ENCODE results near the gene MGARP. TPM values are rescaled to one million over a fixed set of nuclear protein-coding genes. Genes with fewer than 3 reads are reported as not detected.
"Not testable (repeated sequence)": the region's sequence is repeated elsewhere in the genome, so short reads cannot be mapped to it uniquely, and the experiment has no call there.

Gene MGARP
- total and polyA plus RNA-seq, 2 of the 4 experiments (the other 2 are of a cell fraction) = 34.7 to 35.0 TPM

DNA sequence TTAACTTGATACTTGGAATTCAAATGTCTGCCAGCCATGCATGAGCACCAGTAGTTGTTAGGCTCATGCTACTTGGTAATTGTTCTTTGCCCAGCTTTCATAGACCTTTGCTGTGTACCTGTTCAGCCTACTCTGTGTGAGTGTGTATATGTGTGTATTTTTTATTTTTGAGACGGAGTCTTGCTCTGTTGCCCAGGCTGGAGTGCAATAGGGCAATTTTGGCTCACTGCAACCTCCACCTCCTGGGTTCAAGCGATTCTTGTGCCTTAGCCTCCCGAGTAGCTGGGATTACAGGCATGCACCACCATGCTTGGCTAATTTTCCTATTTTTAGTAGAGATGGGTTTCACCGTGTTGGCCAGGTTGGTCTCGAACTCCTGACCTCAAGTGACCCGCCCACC lies 42.5 kb upstream of the MGARP start:
- H4K8ac ChIP-seq (ENCODE audit: low read depth in 2 of 2, low read length in 2 of 2); H3K27ac ChIP-seq (ENCODE audit: insufficient read depth, low read length); CTCF ChIA-PET; H3K18ac ChIP-seq (ENCODE audit: low read depth, low read length); POLR2A ChIA-PET (ENCODE audit: unreplicated experiment); H2BK15ac ChIP-seq (ENCODE audit: low read depth, low read length); H3K4ac ChIP-seq (ENCODE audit: low read depth, low read length); H4K5ac ChIP-seq (ENCODE audit: low read depth, low read length); H3K14ac ChIP-seq (replicated peaks; ENCODE audit: low read depth, low read length); H2BK20ac ChIP-seq (ENCODE audit: low read depth, low read length); H3K36me3 ChIP-seq (ENCODE audit: control insufficient read depth, insufficient read depth, low read length); H3K9ac ChIP-seq (ENCODE audit: low read depth, low read length); H3K27me3 ChIP-seq (ENCODE audit: control insufficient read depth, insufficient read depth, low read length); H2BK5ac ChIP-seq (ENCODE audit: low read depth, low read length, poor library complexity, severe bottlenecking); H3K9me3 ChIP-seq (ENCODE audit: control insufficient read depth, insufficient read depth, low read length); H3K56ac ChIP-seq (ENCODE audit: extremely low read depth, insufficient read depth, low read length); intact Hi-C loops (cut with micrococcal nuclease); H3K4me2 ChIP-seq (ENCODE audit: low read depth, low read length); in situ Hi-C loops (cut with MboI; ENCODE audit: low sequenced_read_pairs); H2BK120ac ChIP-seq (ENCODE audit: low read depth, low read length); H3K9me1 ChIP-seq (ENCODE audit: insufficient read depth, low read length); H3K23ac ChIP-seq (ENCODE audit: low read depth, low read length); H2AFZ ChIP-seq (replicated peaks; ENCODE audit: low read length, poor library complexity); H4K91ac ChIP-seq (ENCODE audit: insufficient read depth, low read depth, low read length); H3K4me3 ChIP-seq (ENCODE audit: insufficient read depth, low read depth, low read length); BruUV-seq (replicated peaks); DNase-seq; H2AK9ac ChIP-seq (replicated peaks; ENCODE audit: low read depth, low read length, poor library complexity); dilution Hi-C loops (cut with HindIII; ENCODE audit: low sequenced_read_pairs, unreplicated experiment); H3K4me1 ChIP-seq (ENCODE audit: control insufficient read depth, insufficient read depth, low read length); ATAC-seq (ENCODE audit: low read depth); H2AK5ac ChIP-seq (ENCODE audit: low read depth, low read length): not testable (repeated sequence)
- WGBS, 2 experiments (ENCODE audit: extremely low coverage in 2 of 2, insufficient read length in 1 of 2) = 100% methylated on average over 1 of the region's 6 CpGs; no CpG with 5 or more reads in 1 of the 2 experiments
- Histone ChIP-seq H4K20me1 (ENCODE audit: insufficient read depth, low read length) (peaks cover 64% of the 10 kb centered on the region), H3K79me1 (ENCODE audit: low read depth in 1 of 2, low read length in 2 of 2) (peaks cover 11 to 54% of the 10 kb centered on the region in 2 experiments; a peak in 3 of 4 replicates)

DNA sequence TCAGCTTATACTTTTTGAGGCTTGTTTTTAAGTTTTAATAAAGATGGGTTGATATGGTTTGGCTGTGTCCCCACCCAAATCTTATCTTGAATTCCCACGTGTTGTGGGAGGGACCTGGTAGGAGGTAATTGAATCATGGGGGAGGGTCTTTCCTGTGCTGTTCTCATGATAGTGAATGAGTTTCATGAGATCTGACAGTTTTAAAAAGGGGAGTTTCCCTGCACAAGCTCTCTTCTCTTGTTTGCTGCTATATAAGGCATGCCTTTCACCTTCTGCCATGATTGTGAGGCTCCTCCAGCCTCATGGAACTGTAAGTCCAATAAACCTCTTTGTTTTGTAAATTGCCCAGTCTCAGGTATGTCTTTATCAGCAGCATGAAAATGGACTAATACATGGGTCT lies 42.0 kb upstream of the MGARP start:
- WGBS, 2 experiments (ENCODE audit: extremely low coverage in 2 of 2, insufficient read length in 1 of 2) = no CpG with 5 or more reads among the region's 1 CpG
- H2BK5ac ChIP-seq (ENCODE audit: low read depth, low read length, poor library complexity, severe bottlenecking); POLR2A ChIA-PET (ENCODE audit: unreplicated experiment); H2AFZ ChIP-seq (replicated peaks; ENCODE audit: low read length, poor library complexity); in situ Hi-C loops (cut with MboI; ENCODE audit: low sequenced_read_pairs); intact Hi-C loops (cut with micrococcal nuclease); H3K14ac ChIP-seq (replicated peaks; ENCODE audit: low read depth, low read length); H3K27ac ChIP-seq (ENCODE audit: insufficient read depth, low read length); H3K9ac ChIP-seq (ENCODE audit: low read depth, low read length); dilution Hi-C loops (cut with HindIII; ENCODE audit: low sequenced_read_pairs, unreplicated experiment); H2AK9ac ChIP-seq (replicated peaks; ENCODE audit: low read depth, low read length, poor library complexity); H3K36me3 ChIP-seq (ENCODE audit: control insufficient read depth, insufficient read depth, low read length); DNase-seq; H3K27me3 ChIP-seq (ENCODE audit: control insufficient read depth, insufficient read depth, low read length); H3K4me2 ChIP-seq (ENCODE audit: low read depth, low read length); H3K9me3 ChIP-seq (ENCODE audit: control insufficient read depth, insufficient read depth, low read length); H3K56ac ChIP-seq (ENCODE audit: extremely low read depth, insufficient read depth, low read length); H3K9me1 ChIP-seq (ENCODE audit: insufficient read depth, low read length); H4K5ac ChIP-seq (ENCODE audit: low read depth, low read length); ATAC-seq (ENCODE audit: low read depth); H3K18ac ChIP-seq (ENCODE audit: low read depth, low read length); H2BK120ac ChIP-seq (ENCODE audit: low read depth, low read length); H4K91ac ChIP-seq (ENCODE audit: insufficient read depth, low read depth, low read length); H2BK15ac ChIP-seq (ENCODE audit: low read depth, low read length); H3K23ac ChIP-seq (ENCODE audit: low read depth, low read length); BruUV-seq (replicated peaks); H3K4me1 ChIP-seq (ENCODE audit: control insufficient read depth, insufficient read depth, low read length); H4K8ac ChIP-seq (ENCODE audit: low read depth in 2 of 2, low read length in 2 of 2); H3K4ac ChIP-seq (ENCODE audit: low read depth, low read length); H2AK5ac ChIP-seq (ENCODE audit: low read depth, low read length); H2BK20ac ChIP-seq (ENCODE audit: low read depth, low read length); CTCF ChIA-PET; H3K4me3 ChIP-seq (ENCODE audit: insufficient read depth, low read depth, low read length): not testable (repeated sequence)
- peaks cover 11 to 54% of the 10 kb centered on the region in 2 experiments; a peak in 3 of 4 replicates for H3K79me1 ChIP-seq (ENCODE audit: low read depth in 1 of 2, low read length in 2 of 2)
- peaks cover 66% of the 10 kb centered on the region for H4K20me1 ChIP-seq (ENCODE audit: insufficient read depth, low read length)

Data from IMR-90 (cell line).